DND-41 (cell line): ENCODE measurements around the gene ANKS1A.

Source experiments
- CTCF ChIP-seq: IDR thresholded peaks from 2 replicates; pipeline ENCODE4 v1.5.1; 2012; ENCODE audit warnings: borderline replicate concordance, low read length, moderate library complexity, mild to moderate bottlenecking; ENCODE audit not compliant: poor library complexity, severe bottlenecking; ENCODE audit errors: extremely low read depth
- EZH2 ChIP-seq: IDR thresholded peaks from 3 replicates; pipeline ENCODE4 v1.6.1; 2012; ENCODE audit warnings: borderline replicate concordance, low read depth, mild to moderate bottlenecking, moderate library complexity, low read length, inconsistent platforms; ENCODE audit not compliant: severe bottlenecking

- TF ChIP-seq CTCF (no peak), EZH2 (no peak)
Measured at GRCh38 chr6:34955442-34955841, 66.4 kb downstream of the ANKS1A start.
